ES-I3 (cell line): ENCODE results near the gene APOBEC3F.
"Not testable (repeated sequence)": the region's sequence is repeated elsewhere in the genome, so short reads cannot be mapped to it uniquely, and the experiment has no call there.

Experiments used
- H3K36me3 ChIP-seq: 2 replicates; pipeline ENCODE4 v1.6.1; 2013; ENCODE audit warnings: mild to moderate bottlenecking, low read length, control low read depth, moderate library complexity; ENCODE audit not compliant: insufficient read depth
- H3K4me1 ChIP-seq: 2 replicates; pipeline ENCODE4 v1.6.1; 2013; ENCODE audit warnings: mild to moderate bottlenecking, control low read depth, low read length; ENCODE audit not compliant: insufficient read depth
- H3K9ac ChIP-seq: 2 replicates; pipeline ENCODE4 v1.6.1; 2013; ENCODE audit warnings: low read depth, mild to moderate bottlenecking, low read length, moderate library complexity
- H3K9me3 ChIP-seq: 2 replicates; pipeline ENCODE4 v1.6.1; 2013; ENCODE audit warnings: mild to moderate bottlenecking, low read length, moderate library complexity; ENCODE audit not compliant: control insufficient read depth, insufficient read depth

Gene APOBEC3F

DNA sequence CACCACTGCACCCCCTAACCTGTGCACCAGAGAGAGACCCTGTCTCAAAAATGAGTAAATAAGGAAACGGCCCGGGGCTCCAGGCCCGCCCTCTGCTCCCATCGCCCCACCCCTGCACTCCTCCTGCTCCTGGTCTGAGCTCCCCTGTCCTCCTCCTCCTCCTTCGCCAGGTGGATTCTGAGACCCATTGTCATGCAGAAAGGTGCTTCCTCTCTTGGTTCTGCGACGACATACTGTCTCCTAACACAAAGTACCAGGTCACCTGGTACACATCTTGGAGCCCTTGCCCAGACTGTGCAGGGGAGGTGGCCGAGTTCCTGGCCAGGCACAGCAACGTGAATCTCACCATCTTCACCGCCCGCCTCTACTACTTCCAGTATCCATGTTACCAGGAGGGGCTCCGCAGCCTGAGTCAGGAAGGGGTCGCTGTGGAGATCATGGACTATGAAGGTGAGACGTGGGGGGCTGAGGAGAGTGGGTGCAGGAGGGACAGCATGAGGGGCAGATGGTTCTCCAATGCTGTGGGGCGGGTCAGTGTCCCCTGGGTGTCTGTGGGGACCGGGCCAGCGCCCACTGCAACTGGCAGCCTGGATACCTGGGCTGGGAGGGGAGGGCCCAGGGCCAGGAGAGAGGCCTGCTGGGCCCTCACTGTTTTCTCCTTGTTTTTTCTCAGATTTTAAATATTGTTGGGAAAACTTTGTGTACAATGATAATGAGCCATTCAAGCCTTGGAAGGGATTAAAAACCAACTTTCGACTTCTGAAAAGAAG, 22.9 kb upstream of the APOBEC3F start:
- no peaks in the 10 kb centered on the region for H3K36me3 ChIP-seq
- H3K4me1 ChIP-seq, result peaks cover 21% of the 10 kb centered on the region
- H3K9ac ChIP-seq, result peak overlapping the region; percentile 46
- no peaks in the 10 kb centered on the region for H3K9me3 ChIP-seq

DNA sequence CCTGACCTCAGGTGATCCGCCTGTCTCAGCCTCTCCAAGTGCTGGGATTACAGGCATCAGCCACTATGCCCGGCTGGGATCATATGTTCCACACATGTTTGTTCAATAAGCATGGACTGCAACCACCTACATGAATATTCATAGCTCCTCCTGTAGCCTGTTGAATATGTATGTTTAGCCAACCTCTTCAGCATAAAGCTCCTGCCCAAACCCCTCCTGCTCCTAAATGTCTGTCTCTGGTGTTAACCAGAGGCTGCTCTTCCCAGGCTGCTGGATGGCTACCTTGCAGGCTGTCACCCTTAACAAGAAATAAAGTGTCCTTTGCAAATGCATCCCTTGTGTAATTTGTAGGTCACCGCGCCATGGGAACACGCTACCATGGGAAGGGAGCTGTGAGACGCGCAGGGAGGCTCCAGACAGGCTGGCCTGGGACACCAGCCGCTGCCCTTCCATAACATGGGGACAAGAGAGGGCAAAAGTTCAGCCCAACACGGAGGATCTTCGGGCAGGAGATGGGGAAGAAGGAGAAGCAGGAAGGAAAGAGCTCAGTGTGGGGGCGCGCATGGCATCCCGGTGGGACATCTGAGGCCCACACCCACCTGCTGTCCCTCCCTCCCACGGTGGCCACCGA, 20.5 kb upstream of the APOBEC3F start:
- not testable (repeated sequence) for H3K36me3 ChIP-seq, H3K9me3 ChIP-seq
- Histone ChIP-seq H3K4me1 (peaks cover 12% of the 10 kb centered on the region), H3K9ac (peak overlapping the region; percentile 50)

DNA sequence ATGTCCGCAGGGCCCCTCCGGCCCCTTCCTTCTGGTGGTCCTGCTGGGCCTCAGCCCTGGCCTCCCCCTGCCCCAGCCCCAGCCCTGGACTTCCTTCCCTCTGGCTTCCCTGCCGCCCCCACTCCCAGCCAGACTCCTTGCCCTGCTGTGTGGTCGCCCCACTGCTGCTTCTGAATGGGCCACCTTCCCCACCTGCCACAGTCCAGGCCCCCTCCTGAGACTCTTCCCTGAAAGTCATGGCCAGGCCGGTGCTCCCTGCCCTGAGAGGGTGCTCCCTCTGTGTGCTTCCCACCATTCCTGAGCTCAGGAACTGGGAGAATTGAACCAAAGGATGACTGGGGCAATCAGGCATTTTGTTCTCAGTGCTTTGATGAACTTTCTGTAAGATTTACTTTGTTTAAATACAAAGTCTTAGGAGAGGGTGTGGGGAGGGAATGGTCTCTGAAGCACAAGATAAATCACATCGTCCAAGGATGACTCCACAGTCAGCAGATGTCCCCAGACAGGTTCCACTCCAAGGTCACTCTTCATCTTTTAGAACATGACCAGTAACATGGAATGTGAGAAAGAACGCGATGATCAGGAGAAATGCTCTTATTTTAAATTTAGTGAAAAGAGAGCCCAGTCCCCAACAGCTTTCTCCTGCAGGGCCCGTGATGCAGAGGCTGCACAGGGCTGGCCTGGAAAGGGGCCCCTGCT, 19.0 kb upstream of the APOBEC3F start:
- peak overlapping the region; percentile 42; the same call in 1 of the 2 replicates for H3K9ac ChIP-seq
- no peaks in the 10 kb centered on the region for H3K9me3 ChIP-seq
- H3K4me1 ChIP-seq, result peaks cover 7% of the 10 kb centered on the region
- no peaks in the 10 kb centered on the region for H3K36me3 ChIP-seq

- Histone ChIP-seq H3K36me3 (no peaks in the 10 kb centered on the region), H3K9me3 (no peaks in the 10 kb centered on the region), H3K9ac (no peak overlapping the region), H3K4me1 (peaks cover 7% of the 10 kb centered on the region; the same call in 1 of the 2 replicates)
Observed at GRCh38 chr22:39024519-39025308, 15.9 kb upstream of the APOBEC3F start.

DNA sequence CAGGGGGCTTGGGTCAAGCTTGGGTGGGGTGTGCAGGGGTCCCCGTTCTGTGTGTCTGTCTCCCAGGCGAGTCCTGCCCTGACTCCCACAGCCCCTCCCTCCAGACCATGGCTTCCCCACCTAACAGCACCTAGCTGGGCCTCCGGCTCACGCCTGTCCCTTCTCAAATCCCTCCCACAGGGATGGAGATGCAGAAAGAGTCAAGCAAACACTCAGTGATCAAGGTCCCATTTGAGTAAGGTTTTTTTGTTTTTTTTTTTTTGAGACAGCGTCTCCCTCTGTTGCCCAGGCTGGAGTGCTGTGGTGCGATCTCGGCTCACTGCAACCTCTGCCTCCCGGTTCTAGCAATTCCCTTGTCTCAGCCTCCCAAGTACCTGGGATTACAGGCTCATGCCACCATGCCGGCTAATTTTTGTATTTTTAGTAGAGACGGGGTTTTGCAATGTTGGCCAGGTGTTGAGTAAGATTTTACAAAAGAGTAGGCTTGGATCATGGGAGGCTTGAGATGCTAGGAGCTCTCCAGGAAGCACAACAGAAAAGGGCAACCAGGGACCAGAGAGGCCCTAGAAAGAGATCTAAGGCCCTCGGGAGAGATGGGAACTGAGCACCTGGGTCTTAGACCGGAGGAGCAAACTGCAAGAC, 14.0 kb upstream of the APOBEC3F start:
- no peak overlapping the region for H3K9ac ChIP-seq
- H3K4me1 ChIP-seq, result peaks cover 12% of the 10 kb centered on the region
- no peaks in the 10 kb centered on the region for H3K9me3 ChIP-seq
- no peaks in the 10 kb centered on the region for H3K36me3 ChIP-seq

- no peaks in the 10 kb centered on the region for H3K9me3 ChIP-seq
Observed at GRCh38 chr22:39027717-39028116, 12.9 kb upstream of the APOBEC3F start.

GRCh38 chr22:39028281-39028680, 12.4 kb upstream of the APOBEC3F start:
- Histone ChIP-seq H3K9ac (no peak overlapping the region), H3K4me1 (peaks cover 6% of the 10 kb centered on the region), H3K36me3 (no peaks in the 10 kb centered on the region), H3K9me3 (no peaks in the 10 kb centered on the region)

More at GRCh38 chr22:39027717-39028116, 12.9 kb upstream of the APOBEC3F start:
- Histone ChIP-seq H3K4me1 (peaks cover 6% of the 10 kb centered on the region), H3K36me3 (no peaks in the 10 kb centered on the region), H3K9ac (no peak overlapping the region)

- Histone ChIP-seq H3K36me3 (no peaks in the 10 kb centered on the region), H3K4me1 (peaks cover 6% of the 10 kb centered on the region), H3K9me3 (no peaks in the 10 kb centered on the region), H3K9ac (no peak overlapping the region)
Observed at GRCh38 chr22:39029227-39029626, 11.4 kb upstream of the APOBEC3F start.

DNA sequence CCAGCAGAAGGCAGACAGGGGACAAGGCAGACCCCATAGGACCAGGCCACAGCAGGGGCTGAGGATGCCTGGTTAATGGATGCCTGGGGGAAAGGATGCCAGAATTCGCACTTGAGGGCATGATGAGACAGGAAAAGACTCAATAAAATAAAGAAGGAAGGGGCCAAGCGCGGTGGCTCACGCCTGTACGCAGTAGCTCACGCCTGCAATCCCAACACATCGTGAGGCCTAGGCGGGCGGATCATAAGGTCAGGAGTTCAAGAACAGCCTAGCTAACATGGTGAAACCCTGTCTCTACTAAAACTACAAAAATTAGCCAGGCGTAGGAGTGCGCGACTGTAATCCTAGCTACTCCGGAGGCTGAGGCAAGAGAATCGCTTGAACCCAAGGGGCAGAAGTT, 10.0 kb upstream of the APOBEC3F start:
- Histone ChIP-seq H3K36me3 (no peaks in the 10 kb centered on the region), H3K9me3 (no peaks in the 10 kb centered on the region), H3K9ac (no peak overlapping the region), H3K4me1 (peaks cover 6% of the 10 kb centered on the region)

GRCh38 chr22:39031434-39032295, 9.0 kb upstream of the APOBEC3F start:
- not testable (repeated sequence) for H3K4me1 ChIP-seq, H3K9me3 ChIP-seq, H3K36me3 ChIP-seq
- H3K9ac ChIP-seq, result peak overlapping the region; percentile 40; the same call in 1 of the 2 replicates

- not testable (repeated sequence) for H3K9ac ChIP-seq, H3K9me3 ChIP-seq, H3K36me3 ChIP-seq
- peaks cover 15% of the 10 kb centered on the region; the same call in 1 of the 2 replicates for H3K4me1 ChIP-seq
Observed at GRCh38 chr22:39037071-39037470, 3.6 kb upstream of the APOBEC3F start.

DNA sequence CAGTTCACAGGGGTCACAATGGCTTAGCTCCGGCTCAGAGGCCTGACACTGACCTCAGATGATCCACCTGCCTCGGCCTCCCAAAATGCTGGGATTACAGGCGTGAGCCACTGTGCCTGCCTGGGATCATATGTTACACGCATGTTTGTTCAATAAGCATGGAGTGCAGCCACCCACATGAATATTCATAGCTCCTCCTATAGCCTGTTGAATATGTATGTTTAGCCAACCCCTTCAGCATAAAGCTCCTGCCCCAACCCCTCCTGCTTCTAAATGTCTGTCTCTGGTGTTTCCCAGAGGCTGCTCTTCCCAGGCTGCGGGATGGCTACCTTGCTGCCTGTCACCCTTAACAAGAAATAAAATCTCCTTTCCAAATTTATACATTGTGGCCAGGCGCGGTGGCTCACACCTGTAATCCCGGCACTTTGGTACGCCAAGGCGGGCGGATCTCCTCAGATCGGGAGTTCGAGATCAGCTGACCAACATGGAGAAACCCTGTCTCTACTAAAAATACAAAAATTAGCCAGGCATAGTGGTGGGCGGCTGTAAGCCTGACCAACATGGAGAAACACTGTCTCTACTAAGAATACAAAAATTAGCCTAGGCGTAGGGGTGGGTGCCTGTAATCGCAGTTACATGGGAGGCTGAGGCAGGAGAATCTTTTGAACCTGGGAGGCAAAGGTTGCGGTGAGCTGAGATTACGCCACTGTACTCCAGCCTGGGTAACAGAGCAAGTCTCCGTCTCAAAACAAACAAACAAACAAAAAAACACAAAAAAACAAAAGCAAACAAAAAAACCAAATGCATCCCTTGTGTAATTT, 1.1 kb upstream of the APOBEC3F start:
- Histone ChIP-seq H3K9ac (peak overlapping the region; percentile 57), H3K9me3 (no peaks in the 10 kb centered on the region), H3K4me1 (peaks cover 15% of the 10 kb centered on the region; the same call in 1 of the 2 replicates), H3K36me3 (no peaks in the 10 kb centered on the region)
